ENCODE results near the gene PIGT.

PIGT gene

GRCh38 chr20:45395114-45395415 is 20.9 kb upstream of the PIGT start:
- no peak for DNase-seq

- DNase-seq = no peak
These were observed 16.9 kb upstream of the PIGT start for GRCh38 chr20:45399018-45399417.

- DNase-seq = no peak
These were observed 15.5 kb upstream of the PIGT start for GRCh38 chr20:45400346-45401031.

- no peak for DNase-seq
These were observed 13.0 kb upstream of the PIGT start for GRCh38 chr20:45402946-45403345.

GRCh38 chr20:45404438-45404837 is 11.5 kb upstream of the PIGT start:
- DNase-seq = no peak

- no peak for DNase-seq
These were observed 10.2 kb upstream of the PIGT start for GRCh38 chr20:45405571-45406259.

GRCh38 chr20:45406260-45407066 is 9.5 kb upstream of the PIGT start:
- DNase-seq = peak; percentile 73

- DNase-seq = peak; percentile 64
These were observed 8.7 kb upstream of the PIGT start for GRCh38 chr20:45407067-45407745.

GRCh38 chr20:45407783-45408645 is 7.9 kb upstream of the PIGT start, which contains the start of gene DBNDD2:
DBNDD2 (plus strand) TSS chr20:45408289; CDS start chr20:45408468, 179 bp downstream.
- DNase-seq = no peak

- DNase-seq = no peak
These were observed 7.2 kb upstream of the PIGT start for GRCh38 chr20:45408646-45409213.

- DNase-seq = no peak
These were observed 6.2 kb upstream of the PIGT start for GRCh38 chr20:45409521-45410272.

GRCh38 chr20:45410887-45411286 is 5.1 kb upstream of the PIGT start:
- DNase-seq = no peak

GRCh38 chr20:45412653-45413052 is 3.3 kb upstream of the PIGT start:
- DNase-seq = no peak

- no peak for DNase-seq
These were observed 2.5 kb upstream of the PIGT start for GRCh38 chr20:45413479-45413878.

GRCh38 chr20:45416917-45417316 is 976 bp downstream of the PIGT start:
- DNase-seq = no peak

GRCh38 chr20:45419188-45420091 is 3.5 kb downstream of the PIGT start:
- no peak for DNase-seq

GRCh38 chr20:45420125-45420524 is 4.2 kb downstream of the PIGT start:
- no peak for DNase-seq

GRCh38 chr20:45423700-45424099 is 7.8 kb downstream of the PIGT start:
- no peak for DNase-seq

GRCh38 chr20:45425561-45425960 is 9.6 kb downstream of the PIGT start:
- no peak for DNase-seq
